GM18909 (cell line): ENCODE data around the gene THAP6.

Experiments used
- ATAC-seq: cut with Tn5 transposase; IDR thresholded peaks from one replicate; pipeline ENCODE4 v1.9.1; 2021; ENCODE audit warnings: mild to moderate bottlenecking; ENCODE audit not compliant: unreplicated experiment, poor library complexity

THAP6 gene

DNA sequence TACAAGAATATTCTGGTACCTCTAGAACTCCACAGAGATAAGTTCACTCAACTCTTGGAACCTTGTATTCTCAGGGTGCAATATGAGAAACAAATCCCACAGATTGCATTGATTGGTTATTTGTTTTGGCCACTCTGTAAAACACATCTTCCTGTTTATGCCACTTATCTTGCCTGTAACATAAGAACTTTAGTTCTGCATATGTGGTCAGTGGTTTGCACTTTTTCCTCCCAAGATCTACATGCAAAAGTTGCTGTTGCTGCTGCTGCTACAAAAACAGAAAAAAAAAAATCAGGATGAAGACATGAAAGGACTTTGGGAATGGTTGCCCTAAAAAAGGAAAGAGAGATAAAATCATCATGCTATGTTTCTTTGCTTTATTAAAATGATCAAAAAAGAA lies 51.2 kb downstream of the THAP6 start:
- no peak for ATAC-seq

DNA sequence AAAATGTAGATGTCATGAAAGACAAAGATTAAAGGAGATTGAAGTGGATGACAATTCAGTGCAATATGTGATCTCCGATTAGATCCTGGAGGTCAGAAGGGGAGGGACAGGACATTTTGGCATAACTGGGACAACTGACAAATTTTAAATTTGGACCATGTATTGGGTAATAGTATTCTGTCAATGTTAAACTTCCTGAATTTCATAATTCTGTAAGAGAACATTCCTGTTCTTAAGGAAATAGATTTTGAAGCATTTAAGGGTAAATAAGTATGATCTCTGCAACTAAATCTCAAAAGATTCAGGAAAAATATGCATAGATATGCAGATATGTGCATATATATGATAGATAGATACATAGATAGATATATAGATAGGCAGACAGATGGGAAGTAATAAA lies 52.6 kb downstream of the THAP6 start:
- ATAC-seq, result no peak

DNA sequence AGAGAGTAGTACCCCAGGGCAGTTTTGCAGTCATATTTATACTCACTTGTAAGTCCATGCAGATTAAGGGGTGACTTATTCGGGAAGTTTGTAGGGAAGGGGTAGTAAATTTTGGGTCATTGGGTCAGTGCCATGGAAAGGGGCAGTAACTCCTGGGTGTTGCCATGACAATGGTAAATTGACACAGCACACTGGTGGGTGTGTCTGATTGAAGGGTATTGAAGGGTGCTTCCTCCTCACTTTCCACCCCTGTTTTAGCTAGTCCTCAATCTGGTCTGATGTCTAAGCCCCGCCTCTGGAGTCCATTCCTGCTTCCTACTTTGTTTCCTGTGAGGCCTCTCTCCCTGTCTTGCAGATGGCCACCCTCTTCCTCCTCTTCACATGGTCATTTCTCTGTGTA lies 53.5 kb downstream of the THAP6 start:
- ATAC-seq, result no peak
